GM21825 (cell line): ENCODE results near the gene C3orf18.

Experiments used
- ATAC-seq: cut with Tn5 transposase; IDR thresholded peaks from one replicate; pipeline ENCODE4 v1.9.1; 2021; ENCODE audit warnings: mild to moderate bottlenecking, moderate library complexity; ENCODE audit not compliant: unreplicated experiment

Gene C3orf18

DNA sequence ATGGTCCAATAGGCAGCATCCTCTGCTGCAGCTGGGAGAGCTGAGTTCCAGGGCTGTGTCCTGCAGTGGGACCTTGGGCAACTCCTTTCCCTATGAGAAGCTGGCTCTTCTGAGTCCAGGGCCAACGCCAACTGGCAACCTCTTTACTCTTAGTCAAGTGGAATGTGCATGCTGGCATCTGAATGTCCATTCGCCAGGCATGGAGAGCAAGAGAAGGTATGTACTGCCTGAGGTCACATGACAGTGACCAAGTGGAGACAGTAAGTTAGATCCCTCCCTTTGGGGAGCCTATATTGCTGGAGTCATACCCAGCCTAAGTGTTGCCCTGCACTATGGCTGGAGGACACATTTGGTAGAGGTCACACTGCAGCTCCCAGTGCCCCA, 13.9 kb upstream of the C3orf18 start:
- no peak for ATAC-seq

DNA sequence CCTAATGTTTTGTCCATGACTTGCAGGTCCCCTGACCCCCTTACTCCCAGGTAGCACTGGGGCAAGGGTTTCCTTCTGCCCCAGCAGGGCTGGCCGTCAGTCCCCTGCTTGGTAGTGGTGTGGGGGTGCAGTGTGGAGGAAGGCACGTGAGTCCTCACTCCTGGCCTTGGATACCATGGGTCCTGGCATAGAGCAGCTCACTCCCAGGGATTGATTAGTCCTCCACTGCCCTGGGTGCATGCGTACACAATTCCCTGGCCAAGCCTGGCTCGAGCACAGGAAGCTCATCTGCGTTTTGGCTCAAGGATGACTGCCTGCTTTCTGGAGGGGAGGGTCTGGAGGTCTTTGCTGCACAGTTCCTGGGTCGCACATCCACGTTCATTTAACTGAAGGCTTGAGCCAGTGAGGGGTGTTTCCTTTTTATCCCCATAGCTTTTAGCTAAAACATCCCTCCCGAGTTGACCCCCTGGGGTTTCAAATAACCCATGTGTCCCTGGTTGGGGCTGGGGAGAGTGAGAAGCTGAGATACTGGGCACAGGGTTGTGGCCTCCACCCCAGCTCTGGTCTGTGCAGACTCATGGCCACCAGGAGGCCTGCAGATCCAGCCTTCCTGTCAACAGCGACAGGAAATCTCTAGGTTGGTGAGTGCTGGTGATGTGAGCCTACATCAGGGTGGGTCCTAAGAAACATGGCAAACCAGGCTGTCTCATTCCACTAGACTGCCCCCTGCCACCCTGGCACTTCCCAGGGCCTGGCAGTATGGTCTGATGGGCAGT, 13.3 kb upstream of the C3orf18 start:
- ATAC-seq, result no peak

DNA sequence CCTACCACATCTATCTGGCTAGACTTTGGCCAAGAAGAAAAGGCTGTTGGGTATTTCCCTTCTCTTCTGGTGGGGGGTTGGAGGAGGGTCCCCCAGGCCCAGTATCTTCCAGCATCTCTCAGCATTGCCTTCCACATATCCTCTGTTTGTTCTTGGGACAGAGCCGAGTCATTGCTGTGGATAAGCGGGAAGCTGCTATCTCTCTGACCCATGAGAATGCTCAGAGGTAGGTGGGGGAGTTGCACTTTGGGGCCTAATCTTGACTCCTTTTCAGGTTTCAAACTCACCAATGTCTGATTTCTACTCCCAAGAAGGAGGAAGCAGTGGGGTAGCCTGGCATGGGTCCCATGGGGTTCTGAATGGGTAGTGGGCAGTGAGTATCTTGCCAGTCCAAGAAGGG, 9.8 kb upstream of the C3orf18 start:
- no peak for ATAC-seq

DNA sequence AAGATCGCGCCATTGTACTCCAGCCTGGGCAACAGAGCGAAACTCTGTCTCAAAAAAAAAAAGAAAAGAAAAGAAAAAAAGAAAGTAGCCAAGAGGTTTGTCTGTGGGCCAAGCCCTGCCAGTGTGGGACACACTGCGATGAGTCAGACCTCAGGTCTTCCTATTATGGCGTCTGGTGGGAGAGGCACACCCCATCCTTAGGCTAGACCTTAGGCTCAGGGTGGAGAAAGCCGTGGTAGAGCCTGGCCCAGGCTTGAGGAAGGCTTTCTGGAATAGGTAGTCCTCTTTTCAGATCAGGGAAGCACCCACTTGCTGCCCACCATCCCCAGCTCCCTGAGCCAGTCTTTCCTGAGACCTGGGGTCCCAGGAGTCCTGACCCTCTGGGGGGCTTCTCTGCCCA, 7.8 kb upstream of the C3orf18 start:
- ATAC-seq, result no peak

DNA sequence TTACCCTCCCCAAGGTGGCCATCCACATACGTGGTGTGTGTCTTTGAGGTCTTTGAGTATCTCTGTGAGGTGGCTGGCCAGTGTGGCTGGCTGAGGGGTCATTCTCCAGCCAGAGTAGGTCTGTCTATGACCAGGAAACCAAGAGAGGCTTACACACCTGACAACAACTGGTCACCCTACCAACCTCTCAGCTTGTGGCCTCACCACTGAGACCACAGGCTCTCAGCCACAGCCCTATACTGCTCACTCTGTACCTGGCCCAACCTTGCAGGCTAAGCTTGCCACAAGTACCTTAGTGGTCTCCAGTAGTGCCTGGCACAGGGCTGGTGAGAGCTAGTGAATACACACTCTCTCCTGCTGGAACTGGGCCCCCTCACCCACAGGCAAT, 6.9 kb upstream of the C3orf18 start:
- no peak for ATAC-seq

DNA sequence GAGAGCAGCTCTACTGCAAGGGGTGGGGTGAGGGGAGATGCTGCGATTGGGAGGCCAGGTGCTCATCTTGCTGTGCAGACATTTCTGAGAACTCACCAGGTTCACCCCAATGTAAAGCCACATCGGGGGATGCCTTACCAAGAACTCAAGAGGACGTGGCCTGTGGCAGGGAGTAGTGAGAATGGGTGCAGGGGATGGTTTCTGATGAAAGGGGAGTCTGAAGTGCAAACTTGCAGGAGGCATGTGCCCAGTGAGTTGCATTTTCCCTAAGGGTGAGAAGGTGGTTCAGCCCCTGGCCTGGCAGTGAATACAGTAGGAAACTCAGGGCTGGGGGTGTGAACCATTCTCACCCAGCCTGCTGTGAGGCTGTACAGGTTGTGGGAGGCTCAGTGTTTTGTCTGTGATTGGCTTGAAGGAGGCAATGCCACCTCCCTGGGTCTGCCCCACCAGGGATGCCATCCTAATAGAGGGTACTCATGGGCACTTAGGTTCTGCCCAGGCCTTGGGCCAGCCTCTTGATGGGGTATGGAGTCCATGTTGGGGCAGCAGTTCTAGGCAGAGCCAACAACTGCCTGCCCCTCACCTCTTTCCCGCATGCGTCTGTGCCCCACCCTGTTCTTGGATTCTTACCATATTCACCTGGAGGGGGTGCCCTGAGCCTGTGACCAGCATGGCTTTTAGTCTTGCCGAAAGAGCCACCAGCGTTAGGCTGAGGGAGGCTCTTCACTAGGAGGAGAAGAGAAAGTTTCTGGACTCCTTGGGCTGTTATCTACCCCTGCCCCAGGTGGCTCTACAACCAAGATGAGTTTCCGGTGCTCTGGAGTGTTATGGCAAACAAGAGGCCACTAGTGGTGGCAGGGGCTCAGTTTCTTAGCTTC, 6.3 kb upstream of the C3orf18 start:
- no peak for ATAC-seq

DNA sequence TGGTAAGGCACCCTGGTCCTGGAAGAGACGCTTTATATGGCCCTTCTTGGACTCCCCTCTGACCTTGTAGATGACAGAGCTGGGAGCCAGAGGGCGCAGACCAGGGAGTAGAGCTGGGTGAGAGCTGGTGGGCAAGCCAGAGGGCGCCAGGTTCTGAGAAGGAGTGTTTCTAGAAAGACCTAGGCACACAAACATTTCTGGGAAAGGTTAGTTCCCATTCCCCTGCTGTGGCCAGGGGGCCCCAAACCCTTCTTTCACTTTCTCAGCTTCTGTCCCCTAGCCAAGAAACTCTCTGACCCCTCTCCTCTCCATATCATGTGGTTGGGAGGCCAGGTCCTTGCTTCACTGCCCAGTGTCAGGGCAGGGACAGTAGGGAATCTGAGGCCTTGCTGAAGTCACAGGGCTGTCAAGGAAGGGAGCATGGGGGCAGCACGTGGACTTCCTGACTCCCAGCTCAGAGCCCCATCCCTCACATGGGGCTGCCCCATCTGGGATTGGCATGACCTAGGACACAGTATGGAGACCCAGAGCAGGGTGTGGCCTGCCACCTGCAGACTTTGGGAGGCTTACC, 5.3 kb upstream of the C3orf18 start:
- no peak for ATAC-seq

DNA sequence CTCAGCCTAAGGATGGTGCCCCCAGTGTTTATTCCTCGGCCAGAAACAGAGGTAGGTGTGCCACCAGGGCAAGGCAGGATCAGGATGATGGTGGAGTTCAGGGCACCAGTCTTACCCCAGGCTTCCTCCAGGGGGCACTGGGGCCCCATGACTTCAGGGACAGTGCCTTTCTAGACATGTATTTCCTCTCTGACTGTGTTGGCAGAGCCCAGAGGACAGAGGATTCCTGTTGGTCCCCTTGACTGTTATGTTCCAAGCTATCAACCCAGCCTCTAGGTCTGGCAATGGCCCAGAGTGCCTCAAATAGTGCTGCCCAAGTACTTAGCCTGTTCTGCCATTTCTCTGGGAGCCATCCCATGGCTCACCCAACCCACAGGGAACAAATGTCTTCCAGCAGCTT, 4.6 kb upstream of the C3orf18 start:
- no peak for ATAC-seq

DNA sequence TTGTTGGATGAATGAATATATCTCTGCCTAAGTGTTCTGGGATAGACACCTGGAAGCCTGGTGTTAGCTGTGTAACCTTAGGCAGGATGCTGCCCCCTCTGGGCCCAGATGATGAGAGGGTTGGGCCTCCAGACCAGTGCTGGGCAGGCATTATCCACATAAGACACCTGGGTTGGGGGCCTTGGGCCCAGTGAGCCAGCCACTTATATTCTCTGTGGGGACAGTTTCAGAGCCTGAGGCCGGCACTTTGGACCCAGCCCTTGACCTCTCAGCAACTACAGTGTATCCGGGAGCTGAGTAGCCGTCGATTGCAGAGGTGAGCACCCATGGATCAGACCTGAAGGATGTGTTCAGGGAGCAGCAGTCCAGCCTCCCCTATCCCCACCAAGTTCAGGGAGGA, 3.9 kb upstream of the C3orf18 start:
- no peak for ATAC-seq

DNA sequence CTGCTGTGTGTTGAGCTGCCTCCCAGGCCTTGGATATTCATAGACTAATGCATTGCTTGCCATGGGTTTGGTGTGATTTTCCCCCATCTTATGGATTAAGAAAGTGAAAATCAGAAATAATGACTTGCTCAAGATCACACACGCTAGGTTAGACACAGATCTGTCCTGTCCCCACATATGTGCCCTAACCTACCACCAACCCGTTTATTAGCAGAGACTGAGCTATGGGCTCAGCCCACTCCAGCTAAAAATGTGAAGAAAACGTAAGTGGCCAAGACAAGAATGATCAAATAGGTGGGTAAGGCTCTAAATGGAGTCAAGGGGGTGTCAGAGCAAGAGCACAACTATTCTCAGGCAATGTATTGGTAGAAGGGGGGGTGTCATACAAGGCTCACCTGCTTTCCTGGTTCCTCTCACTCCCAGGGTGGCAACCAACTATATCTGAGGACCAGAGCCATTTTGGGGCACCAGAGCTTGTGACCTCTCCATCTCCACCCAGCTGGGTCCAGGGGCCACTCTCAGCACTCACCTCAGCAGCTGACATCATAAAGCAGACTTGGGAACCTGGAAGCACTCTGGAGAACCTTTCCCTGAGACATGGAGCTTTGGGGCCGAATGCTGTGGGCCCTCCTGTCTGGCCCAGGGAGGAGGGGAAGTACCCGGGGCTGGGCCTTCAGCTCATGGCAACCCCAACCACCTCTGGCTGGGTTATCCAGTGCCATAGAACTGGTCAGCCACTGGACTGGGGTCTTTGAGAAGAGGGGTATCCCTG, 3.1 kb upstream of the C3orf18 start:
- no peak for ATAC-seq

DNA sequence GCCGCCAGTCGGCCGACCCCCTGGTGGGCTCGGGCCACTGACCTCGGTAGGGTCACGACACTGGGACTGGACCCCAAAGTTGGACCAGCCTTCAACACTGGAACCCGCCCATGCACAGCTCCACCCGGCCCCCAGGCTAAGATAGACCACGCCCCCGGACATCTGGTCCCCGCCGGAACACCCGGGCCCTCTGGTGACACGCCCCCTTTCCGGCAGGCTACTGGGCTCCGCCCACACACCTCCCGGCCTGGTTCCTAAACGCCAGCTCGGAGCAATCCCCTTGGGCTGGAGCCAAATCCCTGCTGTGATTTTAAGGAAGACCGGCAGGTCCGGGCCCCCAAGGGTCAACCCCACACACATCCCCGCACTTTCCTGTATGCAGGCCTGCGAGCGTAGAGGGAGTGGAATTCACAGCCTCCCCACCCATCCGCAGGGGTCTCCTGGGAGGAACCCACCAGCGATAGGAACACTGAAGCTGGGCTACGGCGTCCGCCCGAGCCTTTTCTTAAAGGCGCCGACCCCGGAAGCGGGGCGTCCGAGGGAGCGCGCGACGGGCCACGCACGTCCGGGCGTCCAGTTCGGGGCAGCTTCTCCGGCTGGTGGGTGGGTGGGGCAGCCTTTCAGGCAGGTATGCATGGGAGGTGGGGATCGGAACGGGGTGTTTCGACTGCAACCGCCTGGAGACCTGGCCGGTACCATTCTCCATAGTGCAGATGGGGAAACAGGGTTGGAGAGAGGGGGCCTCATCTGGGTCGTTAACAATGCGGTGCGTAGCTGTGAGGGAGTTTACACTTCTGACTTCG, 1.6 kb upstream of the C3orf18 start, which contains the start of gene HEMK1:
Gene HEMK1, plus strand, starts transcription at position 576 of the 803 bp plus-strand sequence. CDS start 1,583 bp downstream, outside the sequence.
- ATAC-seq, result peak; percentile 62

DNA sequence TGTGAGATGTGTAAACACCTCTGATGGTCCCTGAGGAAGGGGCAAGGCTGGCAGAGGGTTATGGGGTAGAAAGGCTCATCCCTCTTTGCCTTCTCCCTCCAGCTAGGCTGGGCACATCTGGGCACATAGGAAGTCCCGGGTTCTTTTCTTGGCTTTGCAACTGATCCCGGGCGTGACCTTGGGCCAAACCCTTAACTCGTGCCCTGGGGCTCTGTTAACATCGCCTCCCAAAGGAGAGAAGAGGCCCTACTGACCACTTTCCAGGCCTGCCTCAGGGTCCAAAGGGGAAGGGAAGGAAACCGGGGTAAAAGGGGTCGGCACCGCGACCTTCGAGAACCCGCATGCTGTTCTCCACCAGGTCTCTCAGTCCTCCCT, 549 bp downstream of the C3orf18 start:
- no peak for ATAC-seq

DNA sequence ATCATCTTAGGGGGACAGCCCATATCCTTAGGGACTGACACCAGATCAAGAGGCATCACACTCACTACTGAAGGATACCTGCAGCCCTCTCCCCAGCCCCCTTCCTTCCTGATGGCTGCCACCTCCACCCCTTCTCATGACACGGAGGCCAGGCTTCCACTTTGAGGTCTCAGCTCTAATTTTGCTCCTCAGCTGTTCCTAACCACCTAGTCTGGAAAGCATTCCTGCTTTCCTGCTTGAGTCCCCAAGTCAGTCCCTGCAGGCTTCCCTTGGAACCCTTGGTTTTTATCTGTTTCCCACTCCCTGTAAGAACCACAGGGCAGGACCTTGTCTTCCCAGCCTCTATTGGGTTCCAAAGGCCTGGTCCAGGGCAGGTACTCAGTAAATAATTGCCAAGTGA, 3.2 kb downstream of the C3orf18 start:
- ATAC-seq, result no peak

DNA sequence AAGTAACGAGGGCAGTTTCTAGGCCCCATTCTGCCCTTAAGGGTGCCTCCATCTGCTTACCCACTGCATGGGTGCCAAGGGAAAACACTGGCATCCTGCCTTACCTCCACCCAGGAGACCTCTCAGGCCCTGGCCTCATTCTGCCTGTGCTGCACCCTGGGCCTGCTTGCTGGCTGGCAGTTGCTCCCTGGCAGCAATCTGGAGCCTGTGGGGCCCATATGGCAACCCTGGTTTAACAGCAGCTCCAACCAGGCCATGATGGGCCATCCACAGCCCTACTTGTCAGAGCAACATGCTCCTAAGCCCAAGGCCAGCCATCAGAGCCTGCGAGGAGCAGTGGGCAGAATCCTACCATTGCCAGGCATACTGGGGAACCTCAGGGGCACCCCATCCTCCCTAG, 3.7 kb downstream of the C3orf18 start:
- no peak for ATAC-seq

DNA sequence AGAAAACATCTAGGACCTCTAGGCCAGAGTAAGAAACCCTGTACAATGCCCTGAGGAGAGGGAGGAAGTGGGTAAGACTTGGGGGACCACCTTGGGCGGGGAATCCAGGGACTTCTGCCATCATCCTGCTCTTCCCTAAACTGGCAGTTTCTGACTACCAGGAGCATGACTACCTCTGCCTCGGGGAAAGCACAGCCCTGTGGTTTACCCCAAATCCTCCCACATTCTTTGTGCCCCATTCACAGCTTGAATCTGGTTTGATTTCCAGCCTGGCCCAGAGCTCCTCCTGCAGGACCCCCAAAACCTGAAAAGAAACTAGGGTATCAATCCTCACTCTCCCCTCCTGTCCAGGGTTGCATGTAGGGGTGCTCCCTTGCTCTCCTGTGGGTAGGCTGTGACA, 4.7 kb downstream of the C3orf18 start:
- no peak for ATAC-seq

DNA sequence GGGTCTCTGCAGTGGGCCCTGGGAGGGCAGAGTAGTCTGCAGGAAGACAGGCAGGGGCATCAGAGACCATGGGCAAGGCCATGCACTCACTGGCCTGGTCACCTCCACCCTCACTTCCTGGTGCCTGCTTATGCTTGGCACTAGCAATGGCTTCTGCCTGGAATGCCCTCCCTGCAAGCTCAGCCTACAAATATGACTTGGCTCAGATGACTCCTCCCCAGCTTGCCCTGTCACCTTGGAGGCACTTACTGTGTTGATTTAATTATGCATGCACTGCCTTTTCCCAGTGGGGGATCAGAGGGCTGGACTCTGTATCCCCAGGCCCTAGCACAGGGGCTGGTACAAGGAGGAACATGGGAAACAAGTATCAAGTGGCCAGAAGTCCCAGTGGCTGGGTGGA, 7.8 kb downstream of the C3orf18 start:
- ATAC-seq, result no peak

DNA sequence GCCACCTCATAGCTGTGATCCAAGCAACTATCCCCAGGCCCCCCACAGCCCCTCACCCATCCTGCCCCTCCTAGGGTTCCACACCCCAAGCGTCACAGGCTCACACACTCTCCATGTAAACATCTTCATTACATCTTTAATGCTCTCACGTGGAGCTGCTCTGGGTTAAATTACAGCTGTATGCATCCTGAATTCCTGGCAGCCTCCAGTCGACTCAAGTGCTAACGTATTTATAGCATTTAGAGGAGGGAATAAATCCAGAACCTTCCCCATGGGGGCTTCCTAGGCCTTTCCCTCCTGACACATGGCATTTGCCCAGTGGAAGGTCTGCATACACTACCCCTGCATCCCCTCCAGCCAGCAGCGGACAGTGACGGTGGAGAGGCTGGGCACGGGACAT, 9.6 kb downstream of the C3orf18 start:
- ATAC-seq, result no peak

DNA sequence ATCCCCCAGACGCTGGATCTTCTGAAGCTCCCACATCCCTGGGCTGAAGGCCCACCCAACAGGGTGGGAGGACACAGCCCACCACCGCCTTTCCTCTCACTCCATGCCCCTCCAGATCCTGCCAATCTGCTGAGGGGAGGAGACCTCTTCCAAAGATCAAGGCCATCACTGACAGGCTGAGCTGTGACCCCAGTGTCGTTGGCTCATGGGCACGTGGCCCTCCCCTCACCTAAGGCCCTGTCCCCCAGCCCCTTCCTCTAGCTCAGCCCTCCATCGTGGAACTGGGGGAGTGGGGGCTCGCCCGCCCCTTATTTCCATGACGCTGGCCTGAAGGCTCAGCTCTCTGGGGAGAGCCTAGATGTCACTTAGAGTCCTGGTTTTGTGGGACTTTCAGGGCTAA, 10.4 kb downstream of the C3orf18 start:
- no peak for ATAC-seq

DNA sequence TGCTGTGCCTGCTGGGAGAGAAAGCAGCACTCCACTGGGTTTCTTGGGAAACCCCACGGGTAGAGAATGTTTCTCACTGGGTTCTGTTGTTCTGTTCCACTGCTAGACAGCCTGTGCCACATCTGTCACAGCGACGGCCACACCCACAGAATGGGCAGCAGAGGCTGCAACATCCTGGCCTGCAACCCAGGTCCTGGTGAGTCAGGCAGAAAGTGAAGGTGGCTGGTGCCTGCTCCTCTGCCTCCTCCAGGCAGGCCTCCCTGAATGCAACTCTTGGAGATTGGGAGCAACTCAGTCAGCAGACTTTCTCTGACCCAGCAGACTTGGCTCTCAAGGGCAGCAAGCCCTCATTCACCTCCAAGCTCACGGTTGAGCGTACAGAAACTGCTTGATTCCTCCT, 13.0 kb downstream of the C3orf18 start:
- no peak for ATAC-seq

DNA sequence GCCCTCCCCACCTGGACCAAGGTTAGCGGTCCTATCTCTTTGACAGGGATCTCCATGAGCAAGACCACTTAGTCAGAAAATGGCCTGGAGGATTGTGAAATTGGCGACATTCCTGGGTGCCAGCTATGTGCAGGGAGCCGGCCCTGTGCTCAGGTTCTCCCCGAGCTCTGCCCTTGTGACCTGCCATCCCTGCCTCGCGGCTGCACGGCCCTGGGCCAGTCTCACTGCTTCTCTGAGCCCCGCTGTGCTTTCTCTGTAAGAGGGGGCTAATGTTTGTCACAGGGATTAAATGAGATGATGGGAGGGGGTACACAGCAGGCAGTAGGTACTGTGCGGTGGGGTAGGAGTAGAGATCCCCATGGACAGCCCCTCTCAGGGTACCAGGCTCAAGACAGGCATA, 14.9 kb downstream of the C3orf18 start:
- no peak for ATAC-seq
